SK-N-SH treated with all-trans-retinoic acid at 6 μM for 48 hours (cell line): ENCODE results near the gene FOXD1.

Experiments used
- ATAC-seq: fragments of 200-7000 bp; cut with Tn5 transposase; 3 replicates; pipeline ENCODE4 v1.9.1; 2020; ENCODE audit warnings: mild to moderate bottlenecking, moderate library complexity
- ARNTL ChIP-seq: fragments of 450-650 bp; formaldehyde crosslinking; IDR thresholded peaks from 2 replicates; pipeline ENCODE4 v1.5.0; 2020; ENCODE audit warnings: low read depth, mild to moderate bottlenecking, moderate library complexity, borderline replicate concordance
- BACH2 ChIP-seq: fragments of 250-450 bp; sonication (Bioruptor Pico); IDR thresholded peaks from 2 replicates; pipeline ENCODE4 v1.9.0; 2021; ENCODE audit warnings: mild to moderate bottlenecking, borderline replicate concordance
- CSDC2 ChIP-seq: fragments of 250-450 bp; sonication (Bioruptor Pico); IDR thresholded peaks from 2 replicates; pipeline ENCODE4 v1.5.0; 2020; ENCODE audit warnings: mild to moderate bottlenecking, moderate library complexity
- ESRRG ChIP-seq: fragments of 250-450 bp; sonication (Bioruptor Pico); IDR thresholded peaks from 2 replicates; pipeline ENCODE4 v1.6.1; 2021; ENCODE audit warnings: mild to moderate bottlenecking
- GLIS3 ChIP-seq: fragments of 250-450 bp; sonication (Bioruptor Pico); IDR thresholded peaks from 2 replicates; pipeline ENCODE4 v1.5.0; 2020; ENCODE audit warnings: mild to moderate bottlenecking, moderate library complexity
- PPARA ChIP-seq: fragments of 250-450 bp; sonication (Bioruptor Pico); IDR thresholded peaks from 2 replicates; pipeline ENCODE4 v1.5.0; 2020; ENCODE audit warnings: mild to moderate bottlenecking, borderline replicate concordance
- RARB ChIP-seq: fragments of 250-450 bp; sonication (Bioruptor Pico); IDR thresholded peaks from 2 replicates; pipeline ENCODE4 v1.8.0; 2021; ENCODE audit warnings: mild to moderate bottlenecking, moderate library complexity
- SNAI2 ChIP-seq: fragments of 250-450 bp; sonication (Bioruptor Pico); IDR thresholded peaks from 2 replicates; pipeline ENCODE4 v1.5.0; 2020; ENCODE audit warnings: mild to moderate bottlenecking, moderate library complexity
- TCF4 ChIP-seq: fragments of 250-450 bp; sonication (Bioruptor Pico); IDR thresholded peaks from 2 replicates; pipeline ENCODE4 v1.8.0; 2021; ENCODE audit warnings: mild to moderate bottlenecking, moderate library complexity, borderline replicate concordance
- TOX ChIP-seq: fragments of 250-450 bp; sonication (Bioruptor Pico); IDR thresholded peaks from 2 replicates; pipeline ENCODE4 v1.8.0; 2021; ENCODE audit warnings: mild to moderate bottlenecking, moderate library complexity, borderline replicate concordance
- ZC3H10 ChIP-seq: fragments of 250-450 bp; sonication (Bioruptor Pico); IDR thresholded peaks from 2 replicates; pipeline ENCODE4 v1.5.1; 2021; ENCODE audit warnings: mild to moderate bottlenecking, moderate library complexity
- ZFP3 ChIP-seq: fragments of 250-450 bp; sonication (Bioruptor Pico); IDR thresholded peaks from 2 replicates; pipeline ENCODE4 v1.5.0; 2020; ENCODE audit warnings: mild to moderate bottlenecking, moderate library complexity
- ZNF70 ChIP-seq: fragments of 450-650 bp; formaldehyde crosslinking; IDR thresholded peaks from 2 replicates; pipeline ENCODE4 v1.5.0; 2020; ENCODE audit warnings: mild to moderate bottlenecking, moderate library complexity
- ZNF8 ChIP-seq: fragments of 450-650 bp; formaldehyde crosslinking; IDR thresholded peaks from 2 replicates; pipeline ENCODE4 v1.5.0; 2020; ENCODE audit warnings: mild to moderate bottlenecking, moderate library complexity
- TF ChIP-seq, protein P1 (sequence below): fragments of 250-450 bp; sonication (Bioruptor Pico); IDR thresholded peaks from 2 replicates; pipeline ENCODE4 v1.5.1; 2021; ENCODE audit warnings: mild to moderate bottlenecking, moderate library complexity
- TF ChIP-seq, protein P2 (sequence below): fragments of 250-450 bp; sonication (Bioruptor Pico); IDR thresholded peaks from 2 replicates; pipeline ENCODE4 v1.5.0; 2020; ENCODE audit warnings: mild to moderate bottlenecking, moderate library complexity
- TF ChIP-seq, protein P3 (sequence below): fragments of 250-450 bp; sonication (Bioruptor Pico); IDR thresholded peaks from 2 replicates; pipeline ENCODE4 v1.8.0; 2021; ENCODE audit warnings: low read depth, mild to moderate bottlenecking, moderate library complexity, borderline replicate concordance
- TF ChIP-seq, protein P4 (sequence below): fragments of 250-450 bp; sonication (Bioruptor Pico); IDR thresholded peaks from 2 replicates; pipeline ENCODE4 v1.5.1; 2020; ENCODE audit warnings: low read depth, mild to moderate bottlenecking, moderate library complexity
- TF ChIP-seq, protein P5 (sequence below): fragments of 250-450 bp; sonication (Bioruptor Pico); IDR thresholded peaks from 2 replicates; pipeline ENCODE4 v1.8.0; 2020; ENCODE audit warnings: mild to moderate bottlenecking, moderate library complexity, borderline replicate concordance

Gene FOXD1

DNA sequence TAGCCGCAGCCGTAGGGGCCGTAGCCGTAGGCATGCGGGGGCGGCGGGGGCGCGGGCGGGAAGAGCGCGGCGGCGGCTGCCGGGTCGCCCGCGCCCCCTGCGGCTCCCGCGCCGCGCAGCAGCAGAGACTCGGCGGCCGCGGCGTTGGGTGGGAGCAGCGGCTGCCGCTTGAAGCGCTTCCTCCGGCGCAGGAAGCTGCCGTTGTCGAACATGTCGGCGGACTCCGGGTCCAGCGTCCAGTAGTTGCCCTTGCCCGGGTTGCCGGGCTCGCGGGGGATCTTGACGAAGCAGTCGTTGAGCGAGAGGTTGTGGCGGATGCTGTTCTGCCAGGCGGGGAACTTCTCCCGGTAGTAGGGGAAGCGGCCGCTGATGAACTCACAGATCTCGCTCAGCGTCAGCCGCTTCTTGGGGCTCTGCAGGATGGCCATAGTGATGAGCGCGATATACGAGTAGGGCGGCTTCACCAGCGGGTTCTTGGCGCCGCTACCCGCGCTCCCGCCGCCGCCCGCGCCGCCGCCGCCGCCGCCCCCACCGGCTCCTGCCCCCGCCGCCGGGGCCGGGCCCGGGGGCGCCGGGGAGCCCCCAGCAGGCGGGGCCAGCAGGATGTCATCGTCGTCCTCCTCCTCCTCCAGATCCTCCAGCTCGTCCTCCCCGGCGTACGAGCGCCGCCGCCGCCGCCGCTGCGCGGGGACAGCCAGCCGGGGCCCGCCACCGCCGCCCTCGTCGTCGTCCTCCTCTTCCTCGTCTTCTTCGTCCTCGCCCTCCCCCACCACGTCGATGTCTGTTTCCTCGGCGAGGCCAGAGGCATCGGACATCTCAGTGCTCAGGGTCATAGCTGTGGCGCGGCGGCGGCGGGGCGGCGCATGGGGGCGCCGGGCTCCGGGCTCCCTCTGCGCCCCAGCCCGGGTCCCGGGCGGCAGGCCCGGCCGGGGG is 781 bp downstream of the FOXD1 start (continued):
- no peak for TF ChIP-seq PPARA (CRISPR knock-in tag)
- no peak for TF ChIP-seq ZNF8 (CRISPR knock-in tag)

DNA sequence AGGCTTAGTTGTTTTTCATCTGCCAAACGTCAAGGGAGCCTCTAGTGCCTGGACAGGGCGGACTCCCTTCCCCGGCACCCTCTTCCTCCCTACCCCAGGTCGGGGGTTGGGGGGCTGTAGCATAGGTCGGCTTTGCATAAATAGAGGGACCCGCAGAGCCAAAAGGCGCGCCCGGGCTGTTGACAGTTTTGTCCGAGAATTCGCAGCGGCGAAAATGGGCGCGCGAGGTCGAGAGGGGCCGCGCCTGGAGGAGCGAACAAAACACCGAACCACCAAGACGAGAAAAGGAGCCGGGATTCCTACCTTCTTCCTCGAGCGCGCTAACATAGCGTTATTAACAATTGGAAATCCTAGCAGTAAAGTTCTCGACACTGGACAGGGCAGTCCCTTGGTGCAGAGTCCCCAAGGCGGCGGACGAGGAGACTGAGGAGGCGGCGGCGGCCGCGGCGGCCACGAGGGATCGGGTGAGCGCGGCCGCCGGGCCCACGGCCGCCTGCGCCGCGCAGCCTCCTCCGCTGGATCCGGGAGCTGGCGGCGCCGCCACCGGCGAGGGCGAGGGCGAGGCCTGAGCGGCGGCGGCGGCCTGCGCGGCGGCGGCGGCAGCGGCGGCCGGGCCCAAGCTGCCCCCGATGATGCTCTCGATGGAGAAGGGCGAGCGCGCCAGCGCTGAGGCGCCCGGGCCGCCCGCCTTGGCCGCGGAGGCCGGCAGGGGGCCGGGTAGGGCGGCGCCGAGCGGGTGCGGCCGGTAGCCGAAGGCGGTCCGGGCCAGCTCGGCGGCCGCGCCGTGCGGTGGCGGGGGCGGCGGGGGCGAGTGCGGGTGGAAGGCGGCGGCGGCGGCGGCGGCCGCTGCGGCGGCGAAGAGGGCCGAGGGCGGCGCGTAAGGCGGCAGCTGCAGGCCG is 1.7 kb downstream of the FOXD1 start:
- TF ChIP-seq GLIS3 (CRISPR knock-in tag) (no peak), ZNF8 (CRISPR knock-in tag) (no peak), ARNTL (no peak), BACH2 (CRISPR knock-in tag) (no peak), ZNF70 (no peak), ESRRG (CRISPR knock-in tag) (no peak)
- TF ChIP-seq, protein P1, sequence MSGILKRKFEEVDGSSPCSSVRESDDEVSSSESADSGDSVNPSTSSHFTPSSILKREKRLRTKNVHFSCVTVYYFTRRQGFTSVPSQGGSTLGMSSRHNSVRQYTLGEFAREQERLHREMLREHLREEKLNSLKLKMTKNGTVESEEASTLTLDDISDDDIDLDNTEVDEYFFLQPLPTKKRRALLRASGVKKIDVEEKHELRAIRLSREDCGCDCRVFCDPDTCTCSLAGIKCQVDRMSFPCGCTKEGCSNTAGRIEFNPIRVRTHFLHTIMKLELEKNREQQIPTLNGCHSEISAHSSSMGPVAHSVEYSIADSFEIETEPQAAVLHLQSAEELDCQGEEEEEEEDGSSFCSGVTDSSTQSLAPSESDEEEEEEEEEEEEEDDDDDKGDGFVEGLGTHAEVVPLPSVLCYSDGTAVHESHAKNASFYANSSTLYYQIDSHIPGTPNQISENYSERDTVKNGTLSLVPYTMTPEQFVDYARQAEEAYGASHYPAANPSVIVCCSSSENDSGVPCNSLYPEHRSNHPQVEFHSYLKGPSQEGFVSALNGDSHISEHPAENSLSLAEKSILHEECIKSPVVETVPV, result no peak
- no peak for ATAC-seq

DNA sequence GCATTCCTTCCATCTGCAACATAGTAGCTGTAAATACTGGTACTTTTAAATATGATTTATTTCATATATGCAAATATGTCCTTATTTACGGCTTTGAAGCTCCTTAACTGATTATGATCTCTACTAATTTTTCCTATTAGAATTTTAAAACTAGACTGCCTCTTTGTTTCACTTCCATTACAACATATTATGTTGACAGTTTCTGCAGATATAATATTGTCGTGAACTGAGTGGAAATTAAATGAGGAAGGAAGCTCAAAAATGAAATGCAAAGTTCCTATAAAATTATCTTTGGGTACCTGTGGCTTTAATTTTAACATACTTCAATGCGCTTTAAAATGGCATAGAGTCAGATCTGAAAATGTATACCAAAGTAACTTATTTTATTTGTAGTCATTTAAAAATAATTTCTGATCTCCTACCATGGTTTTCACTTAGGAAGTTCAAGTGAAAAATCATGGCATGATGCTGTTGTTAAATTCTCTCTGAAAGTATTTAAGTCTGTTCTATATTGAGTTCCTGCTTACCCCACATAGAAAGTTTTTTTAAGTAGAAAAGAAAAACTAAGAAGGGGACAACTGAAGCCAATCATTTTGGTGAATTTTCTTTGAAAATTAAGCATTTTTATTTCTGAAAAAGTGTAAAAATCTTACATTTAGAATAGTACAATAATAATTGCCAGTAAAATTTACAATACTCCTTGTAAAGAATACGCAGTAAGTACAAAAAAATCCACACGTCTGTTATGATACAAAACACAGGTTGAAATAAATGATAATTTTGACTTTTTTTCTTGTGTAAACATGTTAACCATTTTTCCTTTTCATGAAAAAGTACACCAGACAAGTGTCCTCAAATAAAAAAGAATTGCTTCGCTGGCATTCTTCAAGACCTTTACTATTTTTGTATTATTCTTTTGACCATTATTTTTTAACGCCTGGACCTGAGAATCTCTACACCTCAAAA is 2.6 kb downstream of the FOXD1 start:
- TF ChIP-seq ZFP3 (CRISPR knock-in tag) (no peak), BACH2 (CRISPR knock-in tag) (no peak), PPARA (CRISPR knock-in tag) (no peak), TCF4 (CRISPR knock-in tag) (no peak), SNAI2 (CRISPR knock-in tag) (no peak), ARNTL (no peak), TOX (no peak), CSDC2 (no peak), ZC3H10 (CRISPR knock-in tag) (no peak), GLIS3 (CRISPR knock-in tag) (no peak), ESRRG (CRISPR knock-in tag) (no peak), RARB (no peak)
- TF ChIP-seq, protein P2, sequence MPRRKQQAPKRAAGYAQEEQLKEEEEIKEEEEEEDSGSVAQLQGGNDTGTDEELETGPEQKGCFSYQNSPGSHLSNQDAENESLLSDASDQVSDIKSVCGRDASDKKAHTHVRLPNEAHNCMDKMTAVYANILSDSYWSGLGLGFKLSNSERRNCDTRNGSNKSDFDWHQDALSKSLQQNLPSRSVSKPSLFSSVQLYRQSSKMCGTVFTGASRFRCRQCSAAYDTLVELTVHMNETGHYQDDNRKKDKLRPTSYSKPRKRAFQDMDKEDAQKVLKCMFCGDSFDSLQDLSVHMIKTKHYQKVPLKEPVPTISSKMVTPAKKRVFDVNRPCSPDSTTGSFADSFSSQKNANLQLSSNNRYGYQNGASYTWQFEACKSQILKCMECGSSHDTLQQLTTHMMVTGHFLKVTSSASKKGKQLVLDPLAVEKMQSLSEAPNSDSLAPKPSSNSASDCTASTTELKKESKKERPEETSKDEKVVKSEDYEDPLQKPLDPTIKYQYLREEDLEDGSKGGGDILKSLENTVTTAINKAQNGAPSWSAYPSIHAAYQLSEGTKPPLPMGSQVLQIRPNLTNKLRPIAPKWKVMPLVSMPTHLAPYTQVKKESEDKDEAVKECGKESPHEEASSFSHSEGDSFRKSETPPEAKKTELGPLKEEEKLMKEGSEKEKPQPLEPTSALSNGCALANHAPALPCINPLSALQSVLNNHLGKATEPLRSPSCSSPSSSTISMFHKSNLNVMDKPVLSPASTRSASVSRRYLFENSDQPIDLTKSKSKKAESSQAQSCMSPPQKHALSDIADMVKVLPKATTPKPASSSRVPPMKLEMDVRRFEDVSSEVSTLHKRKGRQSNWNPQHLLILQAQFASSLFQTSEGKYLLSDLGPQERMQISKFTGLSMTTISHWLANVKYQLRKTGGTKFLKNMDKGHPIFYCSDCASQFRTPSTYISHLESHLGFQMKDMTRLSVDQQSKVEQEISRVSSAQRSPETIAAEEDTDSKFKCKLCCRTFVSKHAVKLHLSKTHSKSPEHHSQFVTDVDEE (CRISPR knock-in tag), result no peak
- TF ChIP-seq, protein P3, sequence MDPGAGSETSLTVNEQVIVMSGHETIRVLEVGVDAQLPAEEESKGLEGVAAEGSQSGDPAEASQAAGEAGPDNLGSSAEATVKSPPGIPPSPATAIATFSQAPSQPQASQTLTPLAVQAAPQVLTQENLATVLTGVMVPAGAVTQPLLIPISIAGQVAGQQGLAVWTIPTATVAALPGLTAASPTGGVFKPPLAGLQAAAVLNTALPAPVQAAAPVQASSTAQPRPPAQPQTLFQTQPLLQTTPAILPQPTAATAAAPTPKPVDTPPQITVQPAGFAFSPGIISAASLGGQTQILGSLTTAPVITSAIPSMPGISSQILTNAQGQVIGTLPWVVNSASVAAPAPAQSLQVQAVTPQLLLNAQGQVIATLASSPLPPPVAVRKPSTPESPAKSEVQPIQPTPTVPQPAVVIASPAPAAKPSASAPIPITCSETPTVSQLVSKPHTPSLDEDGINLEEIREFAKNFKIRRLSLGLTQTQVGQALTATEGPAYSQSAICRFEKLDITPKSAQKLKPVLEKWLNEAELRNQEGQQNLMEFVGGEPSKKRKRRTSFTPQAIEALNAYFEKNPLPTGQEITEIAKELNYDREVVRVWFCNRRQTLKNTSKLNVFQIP (CRISPR knock-in tag), result no peak
- TF ChIP-seq, protein P4, sequence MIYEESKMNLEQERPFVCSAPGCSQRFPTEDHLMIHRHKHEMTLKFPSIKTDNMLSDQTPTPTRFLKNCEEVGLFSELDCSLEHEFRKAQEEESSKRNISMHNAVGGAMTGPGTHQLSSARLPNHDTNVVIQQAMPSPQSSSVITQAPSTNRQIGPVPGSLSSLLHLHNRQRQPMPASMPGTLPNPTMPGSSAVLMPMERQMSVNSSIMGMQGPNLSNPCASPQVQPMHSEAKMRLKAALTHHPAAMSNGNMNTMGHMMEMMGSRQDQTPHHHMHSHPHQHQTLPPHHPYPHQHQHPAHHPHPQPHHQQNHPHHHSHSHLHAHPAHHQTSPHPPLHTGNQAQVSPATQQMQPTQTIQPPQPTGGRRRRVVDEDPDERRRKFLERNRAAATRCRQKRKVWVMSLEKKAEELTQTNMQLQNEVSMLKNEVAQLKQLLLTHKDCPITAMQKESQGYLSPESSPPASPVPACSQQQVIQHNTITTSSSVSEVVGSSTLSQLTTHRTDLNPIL (CRISPR knock-in tag), result no peak
- TF ChIP-seq, protein P1, result no peak
- TF ChIP-seq, protein P5, sequence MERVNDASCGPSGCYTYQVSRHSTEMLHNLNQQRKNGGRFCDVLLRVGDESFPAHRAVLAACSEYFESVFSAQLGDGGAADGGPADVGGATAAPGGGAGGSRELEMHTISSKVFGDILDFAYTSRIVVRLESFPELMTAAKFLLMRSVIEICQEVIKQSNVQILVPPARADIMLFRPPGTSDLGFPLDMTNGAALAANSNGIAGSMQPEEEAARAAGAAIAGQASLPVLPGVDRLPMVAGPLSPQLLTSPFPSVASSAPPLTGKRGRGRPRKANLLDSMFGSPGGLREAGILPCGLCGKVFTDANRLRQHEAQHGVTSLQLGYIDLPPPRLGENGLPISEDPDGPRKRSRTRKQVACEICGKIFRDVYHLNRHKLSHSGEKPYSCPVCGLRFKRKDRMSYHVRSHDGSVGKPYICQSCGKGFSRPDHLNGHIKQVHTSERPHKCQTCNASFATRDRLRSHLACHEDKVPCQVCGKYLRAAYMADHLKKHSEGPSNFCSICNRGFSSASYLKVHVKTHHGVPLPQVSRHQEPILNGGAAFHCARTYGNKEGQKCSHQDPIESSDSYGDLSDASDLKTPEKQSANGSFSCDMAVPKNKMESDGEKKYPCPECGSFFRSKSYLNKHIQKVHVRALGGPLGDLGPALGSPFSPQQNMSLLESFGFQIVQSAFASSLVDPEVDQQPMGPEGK (CRISPR knock-in tag), result no peak
- no peak for ATAC-seq
